Activated naive CD8-positive, alpha-beta T cell treated with anti-CD3 and anti-CD28 coated beads for 36 hours (primary cell): Measurements from ENCODE around the gene GALNT14. TPM values are rescaled to one million over a fixed set of nuclear protein-coding genes. Genes with fewer than 3 reads are reported as not detected.

Source experiments
- DNase-seq: peaks from one replicate; pipeline ENCODE4 v3.0.0; 2021
- H3K27ac Mint-ChIP-seq: one replicate; pipeline ENCODE4 v1.8.0; 2022; ENCODE audit warnings: mild to moderate bottlenecking, moderate library complexity, mixed read lengths
- H3K27me3 Mint-ChIP-seq: one replicate; pipeline ENCODE4 v1.8.0; 2022; ENCODE audit warnings: mild to moderate bottlenecking, mixed read lengths
- H3K36me3 Mint-ChIP-seq: one replicate; pipeline ENCODE4 v1.8.0; 2021; ENCODE audit warnings: mild to moderate bottlenecking, mixed read lengths
- H3K4me1 Mint-ChIP-seq: one replicate; pipeline ENCODE4 v1.8.0; 2021; ENCODE audit warnings: mixed read lengths
- H3K4me3 Mint-ChIP-seq: one replicate; pipeline ENCODE4 v1.8.0; 2022; ENCODE audit warnings: mild to moderate bottlenecking, moderate library complexity, mixed read lengths
- H3K9me3 Mint-ChIP-seq: one replicate; pipeline ENCODE4 v1.8.0; 2022; ENCODE audit warnings: mixed read lengths
- total RNA-seq, 2 experiments: library from RNA; stranded (reverse); gene quantifications; one replicate each; pipeline ENCODE4 v1.2.3, GENCODE V29; 2021

GALNT14 gene
- total RNA-seq, 2 experiments from 2014 or later, result 2.1 to 2.5 TPM

GRCh38 chr2:31032475-31032874, 105.8 kb downstream of the GALNT14 start:
- DNase-seq, result no peak
- Mint-ChIP-seq H3K9me3 (peaks cover 20% of the 10 kb centered on the region), H3K27me3 (no peaks in the 10 kb centered on the region), H3K4me1 (no peaks in the 10 kb centered on the region), H3K27ac (no peak overlapping the region), H3K36me3 (no peaks in the 10 kb centered on the region), H3K4me3 (no peak overlapping the region)

DNA sequence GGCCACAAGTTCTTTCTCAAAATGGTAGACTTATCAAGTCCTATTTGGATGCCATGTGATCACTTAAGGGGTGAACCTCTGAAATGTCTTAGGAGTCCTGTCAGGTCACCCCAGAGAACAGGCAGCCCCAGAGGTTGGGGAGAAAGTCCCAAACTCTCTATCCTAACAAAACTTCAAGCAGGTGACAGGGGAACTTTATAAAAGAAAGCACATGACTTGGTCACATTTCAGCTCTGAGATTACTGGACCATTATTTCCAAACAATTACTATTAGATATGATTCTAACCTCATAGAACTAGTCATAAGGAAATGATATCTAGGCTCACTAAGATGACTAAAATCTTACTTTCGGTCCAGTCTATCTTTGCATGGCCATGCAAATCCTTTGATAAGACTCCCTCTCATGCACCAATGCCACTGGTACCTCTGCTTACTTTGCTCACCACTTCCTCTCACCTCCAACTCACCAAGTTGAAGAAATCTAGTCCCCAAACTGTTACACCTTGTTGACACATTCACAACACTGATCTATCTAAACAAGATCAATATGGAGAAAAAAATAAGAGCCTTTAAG, 107.0 kb downstream of the GALNT14 start:
- no peak for DNase-seq
- no peak overlapping the region for H3K4me3 Mint-ChIP-seq
- peaks cover 8% of the 10 kb centered on the region for H3K9me3 Mint-ChIP-seq
- H3K27ac Mint-ChIP-seq, result no peak overlapping the region
- H3K27me3 Mint-ChIP-seq, result no peaks in the 10 kb centered on the region
- no peaks in the 10 kb centered on the region for H3K4me1 Mint-ChIP-seq
- H3K36me3 Mint-ChIP-seq, result no peaks in the 10 kb centered on the region

- DNase-seq, result no peak
- Mint-ChIP-seq H3K27me3 (no peaks in the 10 kb centered on the region), H3K9me3 (no peaks in the 10 kb centered on the region), H3K4me3 (no peak overlapping the region), H3K4me1 (no peaks in the 10 kb centered on the region), H3K36me3 (no peaks in the 10 kb centered on the region), H3K27ac (no peak overlapping the region)
Observed at GRCh38 chr2:31028417-31028816, 109.8 kb downstream of the GALNT14 start.

DNA sequence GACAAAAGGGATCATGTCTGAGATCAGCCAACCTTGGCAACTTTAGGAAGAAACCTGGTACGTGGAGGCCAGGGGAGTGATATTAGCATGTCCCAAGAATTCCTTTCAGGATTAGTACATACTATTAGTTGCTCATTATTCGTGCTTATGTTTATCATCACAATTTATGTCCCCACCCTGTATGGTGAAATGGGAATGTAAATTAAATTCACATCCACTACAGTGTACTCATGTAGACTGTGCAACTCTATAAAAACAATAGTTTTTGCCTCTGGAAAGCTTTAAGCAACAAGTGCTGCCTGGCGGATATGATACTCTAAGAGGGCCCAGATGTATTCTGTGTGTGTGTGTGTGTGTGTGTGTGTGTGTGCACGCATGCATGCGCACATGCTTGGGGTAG, 110.7 kb downstream of the GALNT14 start:
- Mint-ChIP-seq H3K4me1 (no peaks in the 10 kb centered on the region), H3K36me3 (no peaks in the 10 kb centered on the region), H3K27ac (no peak overlapping the region), H3K4me3 (no peak overlapping the region), H3K9me3 (no peaks in the 10 kb centered on the region), H3K27me3 (no peaks in the 10 kb centered on the region)
- no peak for DNase-seq

DNA sequence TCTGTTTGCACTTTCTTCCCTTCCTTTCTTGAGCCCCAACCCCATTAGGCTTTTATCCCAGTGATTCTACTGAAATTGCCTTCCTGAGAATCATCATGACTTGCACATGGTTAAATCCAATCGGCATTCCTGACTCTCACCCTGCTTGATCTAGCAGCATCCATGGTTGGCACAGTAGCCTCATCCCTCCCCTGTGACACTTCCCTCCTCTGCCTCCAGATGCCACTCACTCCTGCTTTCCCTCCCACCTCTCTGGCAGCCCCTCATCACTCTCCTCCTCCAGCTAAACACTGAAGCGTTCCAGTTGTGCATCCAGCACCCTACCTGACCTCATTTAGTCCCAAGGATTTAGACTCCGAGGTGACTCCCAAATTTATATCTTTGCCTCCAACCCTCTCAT, 114.7 kb downstream of the GALNT14 start:
- Mint-ChIP-seq H3K27ac (no peak overlapping the region), H3K4me1 (no peaks in the 10 kb centered on the region)

GRCh38 chr2:31020713-31021112, 117.5 kb downstream of the GALNT14 start:
- Mint-ChIP-seq H3K36me3 (no peaks in the 10 kb centered on the region), H3K27me3 (no peaks in the 10 kb centered on the region), H3K27ac (no peak overlapping the region), H3K4me3 (no peak overlapping the region), H3K4me1 (no peaks in the 10 kb centered on the region), H3K9me3 (no peaks in the 10 kb centered on the region)
- DNase-seq, result no peak

More for the DNA sequence above, 114.7 kb downstream of the GALNT14 start:
- Mint-ChIP-seq H3K27me3 (no peaks in the 10 kb centered on the region), H3K9me3 (no peaks in the 10 kb centered on the region), H3K4me3 (no peak overlapping the region), H3K36me3 (no peaks in the 10 kb centered on the region)
- no peak for DNase-seq

GRCh38 chr2:31018280-31018679, 120.0 kb downstream of the GALNT14 start:
- no peaks in the 10 kb centered on the region for H3K27me3 Mint-ChIP-seq
- no peak for DNase-seq
- no peaks in the 10 kb centered on the region for H3K9me3 Mint-ChIP-seq
- H3K4me1 Mint-ChIP-seq, result no peaks in the 10 kb centered on the region
- H3K36me3 Mint-ChIP-seq, result no peaks in the 10 kb centered on the region
- no peak overlapping the region for H3K27ac Mint-ChIP-seq
- no peak overlapping the region for H3K4me3 Mint-ChIP-seq

DNA sequence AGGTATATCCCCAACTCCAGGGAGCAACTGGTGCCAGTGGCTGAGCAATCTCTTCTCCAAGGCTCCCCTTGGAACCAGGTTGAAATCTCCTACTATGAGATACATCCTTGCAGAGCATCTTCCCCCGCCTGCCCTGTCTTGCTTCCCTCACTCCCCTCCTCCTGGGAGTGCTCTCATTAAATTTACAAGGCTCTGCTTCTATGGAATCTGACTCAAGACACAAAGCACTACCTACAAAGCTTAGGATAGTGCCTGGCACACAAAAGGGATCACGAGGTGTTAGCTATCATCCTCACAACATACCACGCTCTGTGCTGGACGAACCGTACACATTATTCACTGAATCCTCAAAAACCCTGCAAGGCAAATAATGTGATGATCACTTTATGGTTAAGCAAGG, 121.6 kb downstream of the GALNT14 start:
- Mint-ChIP-seq H3K4me1 (no peaks in the 10 kb centered on the region), H3K4me3 (no peak overlapping the region), H3K27me3 (no peaks in the 10 kb centered on the region), H3K36me3 (no peaks in the 10 kb centered on the region), H3K27ac (no peak overlapping the region), H3K9me3 (no peaks in the 10 kb centered on the region)
- no peak for DNase-seq

GRCh38 chr2:31014516-31014915, 123.7 kb downstream of the GALNT14 start:
- no peak for DNase-seq
- no peaks in the 10 kb centered on the region for H3K36me3 Mint-ChIP-seq
- no peaks in the 10 kb centered on the region for H3K4me1 Mint-ChIP-seq
- H3K9me3 Mint-ChIP-seq, result no peaks in the 10 kb centered on the region
- H3K27ac Mint-ChIP-seq, result no peak overlapping the region
- no peak overlapping the region for H3K4me3 Mint-ChIP-seq
- peaks cover 3% of the 10 kb centered on the region for H3K27me3 Mint-ChIP-seq

DNA sequence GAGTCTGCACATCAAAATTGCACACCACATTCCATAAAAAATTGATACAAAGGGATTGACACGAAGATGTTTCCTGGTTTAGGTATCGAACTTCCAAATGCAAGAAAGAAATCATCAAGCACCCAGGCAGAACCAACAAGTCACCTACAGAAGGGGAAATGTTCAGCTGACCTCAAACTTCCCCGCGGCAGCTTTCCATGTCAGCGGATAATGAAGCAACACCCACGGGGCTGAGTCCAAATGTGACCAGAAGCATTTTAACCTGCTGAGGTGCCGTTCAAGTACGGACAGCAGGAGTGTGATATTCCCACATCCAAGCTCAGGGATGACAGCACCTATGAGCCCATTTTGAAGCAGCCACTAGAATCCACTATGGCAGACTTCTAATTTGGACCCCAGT, 124.9 kb downstream of the GALNT14 start:
- Mint-ChIP-seq H3K4me1 (no peaks in the 10 kb centered on the region), H3K9me3 (no peaks in the 10 kb centered on the region), H3K27me3 (peaks cover 3% of the 10 kb centered on the region), H3K27ac (no peak overlapping the region), H3K4me3 (no peak overlapping the region), H3K36me3 (no peaks in the 10 kb centered on the region)
- DNase-seq, result no peak

GRCh38 chr2:31012406-31012805, 125.8 kb downstream of the GALNT14 start:
- no peaks in the 10 kb centered on the region for H3K36me3 Mint-ChIP-seq
- H3K4me3 Mint-ChIP-seq, result no peak overlapping the region
- H3K4me1 Mint-ChIP-seq, result no peaks in the 10 kb centered on the region
- H3K27me3 Mint-ChIP-seq, result peaks cover 3% of the 10 kb centered on the region
- no peaks in the 10 kb centered on the region for H3K9me3 Mint-ChIP-seq
- H3K27ac Mint-ChIP-seq, result no peak overlapping the region
- no peak for DNase-seq

GRCh38 chr2:31011587-31011986, 126.7 kb downstream of the GALNT14 start:
- H3K4me1 Mint-ChIP-seq, result no peaks in the 10 kb centered on the region
- no peak for DNase-seq
- H3K36me3 Mint-ChIP-seq, result no peaks in the 10 kb centered on the region
- H3K27ac Mint-ChIP-seq, result no peak overlapping the region
- H3K27me3 Mint-ChIP-seq, result peaks cover 7% of the 10 kb centered on the region
- H3K9me3 Mint-ChIP-seq, result no peaks in the 10 kb centered on the region
- H3K4me3 Mint-ChIP-seq, result no peak overlapping the region

DNA sequence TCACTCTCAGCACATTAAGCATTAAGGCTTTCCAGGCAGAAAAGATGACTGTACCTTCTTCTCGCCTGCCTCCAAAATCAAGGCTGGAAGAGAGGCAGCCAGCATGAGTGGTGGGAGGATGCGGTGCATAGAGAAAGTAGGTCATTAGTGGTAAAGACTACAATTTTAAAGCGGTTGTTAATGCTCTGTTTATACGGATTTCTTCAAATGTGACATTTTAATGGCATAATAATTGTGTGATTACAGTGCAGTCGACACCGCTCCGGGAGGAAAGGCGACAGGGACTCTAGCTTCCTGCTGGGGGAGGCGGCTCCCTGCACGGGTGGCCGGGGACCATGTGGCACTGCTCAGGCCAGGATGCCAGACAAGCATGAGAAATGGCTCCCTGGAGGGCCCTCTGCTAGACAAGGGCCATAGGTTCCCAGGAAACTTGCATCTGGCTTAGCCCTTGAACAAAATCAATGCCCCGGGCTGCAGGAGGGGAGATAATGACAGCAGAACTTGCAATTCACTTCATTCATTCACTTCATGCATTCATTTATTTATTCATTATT, 129.6 kb downstream of the GALNT14 start:
- no peaks in the 10 kb centered on the region for H3K36me3 Mint-ChIP-seq
- no peak overlapping the region for H3K4me3 Mint-ChIP-seq
- H3K9me3 Mint-ChIP-seq, result no peaks in the 10 kb centered on the region
- DNase-seq, result no peak
- no peaks in the 10 kb centered on the region for H3K4me1 Mint-ChIP-seq
- no peak overlapping the region for H3K27ac Mint-ChIP-seq
- H3K27me3 Mint-ChIP-seq, result peaks cover 10% of the 10 kb centered on the region

GRCh38 chr2:31004257-31004656, 134.0 kb downstream of the GALNT14 start:
- H3K4me1 Mint-ChIP-seq, result no peaks in the 10 kb centered on the region
- H3K9me3 Mint-ChIP-seq, result no peaks in the 10 kb centered on the region
- no peak overlapping the region for H3K4me3 Mint-ChIP-seq
- H3K27me3 Mint-ChIP-seq, result peaks cover 10% of the 10 kb centered on the region
- H3K27ac Mint-ChIP-seq, result no peak overlapping the region
- H3K36me3 Mint-ChIP-seq, result no peaks in the 10 kb centered on the region
- DNase-seq, result no peak

- DNase-seq, result no peak
- H3K4me1 Mint-ChIP-seq, result no peaks in the 10 kb centered on the region
- H3K27me3 Mint-ChIP-seq, result peaks cover 10% of the 10 kb centered on the region
- no peak overlapping the region for H3K27ac Mint-ChIP-seq
- H3K4me3 Mint-ChIP-seq, result no peak overlapping the region
- no peaks in the 10 kb centered on the region for H3K9me3 Mint-ChIP-seq
- H3K36me3 Mint-ChIP-seq, result no peaks in the 10 kb centered on the region
Observed at GRCh38 chr2:31003749-31004148, 134.5 kb downstream of the GALNT14 start.

DNA sequence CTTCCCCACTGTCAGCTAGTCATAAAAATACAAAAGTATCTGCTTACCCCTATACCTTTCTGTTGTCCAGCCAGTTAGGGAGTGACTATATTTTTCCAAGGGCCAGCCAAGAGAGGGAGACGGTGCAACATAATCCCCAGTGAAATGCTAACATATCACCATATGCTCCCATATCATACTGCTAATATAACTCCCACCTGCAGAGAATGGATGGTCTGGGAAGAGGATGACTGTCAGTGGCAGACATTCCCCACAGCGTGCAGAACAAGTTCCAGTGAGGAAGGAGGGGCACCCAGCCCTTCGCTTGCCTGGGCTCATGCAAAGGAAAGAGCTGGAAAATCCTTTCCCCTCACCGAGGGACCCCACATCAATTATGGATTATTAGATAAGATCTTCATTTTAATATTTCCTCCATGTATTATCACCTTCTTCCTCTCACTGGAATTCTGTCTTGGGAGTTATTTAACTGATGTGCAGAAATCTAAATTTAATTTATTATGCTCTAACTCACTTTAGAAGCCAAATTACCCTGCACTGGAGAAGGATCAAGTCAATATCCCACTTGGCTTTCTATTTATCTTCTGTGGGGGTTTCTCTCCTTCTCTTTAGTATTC, 135.6 kb downstream of the GALNT14 start:
- Mint-ChIP-seq H3K4me3 (no peak overlapping the region), H3K27me3 (peaks cover 10% of the 10 kb centered on the region), H3K9me3 (no peaks in the 10 kb centered on the region), H3K36me3 (no peaks in the 10 kb centered on the region), H3K27ac (no peak overlapping the region), H3K4me1 (no peaks in the 10 kb centered on the region)
- DNase-seq, result no peak
